BJ (cell line): Measurements from ENCODE around the gene NLE1. TPM values are rescaled to one million over a fixed set of nuclear protein-coding genes. Genes with fewer than 3 reads are reported as not detected.
A peak's percentile ranks its signal among the peaks of the same experiment; 100 is the strongest.
"Not testable (repeated sequence)": the region's sequence is repeated elsewhere in the genome, so short reads cannot be mapped to it uniquely, and the experiment has no call there.

Source experiments
- CTCF ChIA-PET: fragments of 350-600 bp; formaldehyde crosslinking; extraction: SDS; loops from one replicate; lab custom pipeline; 2021; ENCODE audit warnings: antibody characterized with exemption, inconsistent platforms; lab: Yijun Ruan, JAX
- POLR2A ChIA-PET: fragments of 300-600 bp; sonication (Branson Sonifier 250); formaldehyde crosslinking; extraction: SDS; loops from one replicate; lab custom pipeline; 2021; ENCODE audit warnings: antibody characterized with exemption; lab: Charles Lee
- DNase-seq: peaks from one replicate; pipeline ENCODE4 v3.0.0-alpha.2; 2011; ENCODE audit warnings: low read depth
- H3K27me3 ChIP-seq: 2 replicates; pipeline ENCODE4 v1.6.0; 2011; ENCODE audit warnings: low read length; ENCODE audit not compliant: control insufficient read depth, insufficient read depth
- H3K36me3 ChIP-seq: 2 replicates; pipeline ENCODE4 v1.5.1; 2011; ENCODE audit warnings: low read length; ENCODE audit not compliant: control insufficient read depth, insufficient read depth
- H3K4me3 ChIP-seq: 2 replicates; pipeline ENCODE4 v1.5.1; 2011; ENCODE audit warnings: low read depth, mild to moderate bottlenecking, control low read depth, low read length
- polyA plus RNA-seq: library from polyadenylated mRNA; depleted of rRNA; stranded (reverse); fragments of >200 nt; gene quantifications from 2 replicates; pipeline ENCODE4 v1.2.3, GENCODE V29; 2011
- TF ChIP-seq, protein P1 (sequence below): IDR thresholded peaks from 2 replicates; pipeline ENCODE4 v1.5.1; 2011; ENCODE audit warnings: low read depth, mild to moderate bottlenecking, control low read depth, inconsistent platforms, low read length, moderate library complexity; ENCODE audit not compliant: insufficient read depth

Gene NLE1
- polyA plus RNA-seq, 1 experiment, result 14.9 TPM

GRCh38 chr17:35175638-35176415, 33.7 kb upstream of the NLE1 start:
- peaks cover 3% of the 10 kb centered on the region for H3K27me3 ChIP-seq
- no peak overlapping the region for H3K4me3 ChIP-seq
- DNase-seq, result no peak
- no peaks in the 10 kb centered on the region for H3K36me3 ChIP-seq
- TF ChIP-seq, protein P1, sequence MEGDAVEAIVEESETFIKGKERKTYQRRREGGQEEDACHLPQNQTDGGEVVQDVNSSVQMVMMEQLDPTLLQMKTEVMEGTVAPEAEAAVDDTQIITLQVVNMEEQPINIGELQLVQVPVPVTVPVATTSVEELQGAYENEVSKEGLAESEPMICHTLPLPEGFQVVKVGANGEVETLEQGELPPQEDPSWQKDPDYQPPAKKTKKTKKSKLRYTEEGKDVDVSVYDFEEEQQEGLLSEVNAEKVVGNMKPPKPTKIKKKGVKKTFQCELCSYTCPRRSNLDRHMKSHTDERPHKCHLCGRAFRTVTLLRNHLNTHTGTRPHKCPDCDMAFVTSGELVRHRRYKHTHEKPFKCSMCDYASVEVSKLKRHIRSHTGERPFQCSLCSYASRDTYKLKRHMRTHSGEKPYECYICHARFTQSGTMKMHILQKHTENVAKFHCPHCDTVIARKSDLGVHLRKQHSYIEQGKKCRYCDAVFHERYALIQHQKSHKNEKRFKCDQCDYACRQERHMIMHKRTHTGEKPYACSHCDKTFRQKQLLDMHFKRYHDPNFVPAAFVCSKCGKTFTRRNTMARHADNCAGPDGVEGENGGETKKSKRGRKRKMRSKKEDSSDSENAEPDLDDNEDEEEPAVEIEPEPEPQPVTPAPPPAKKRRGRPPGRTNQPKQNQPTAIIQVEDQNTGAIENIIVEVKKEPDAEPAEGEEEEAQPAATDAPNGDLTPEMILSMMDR, result no peak
- ChIA-PET POLR2A (no interaction called here), CTCF (interaction anchor here (1.3 to 1.7 kb wide), 2 partner anchors 357 to 364 kb away, joined by 3 to 5 read pairs; no protein-coding TSS in a partner anchor)

GRCh38 chr17:35174835-35175334, 32.8 kb upstream of the NLE1 start:
- H3K27me3 ChIP-seq, result peaks cover 3% of the 10 kb centered on the region
- H3K36me3 ChIP-seq, result no peaks in the 10 kb centered on the region
- TF ChIP-seq, protein P1, result no peak
- POLR2A ChIA-PET, result no interaction called here
- CTCF ChIA-PET, result interaction anchor here (0.6 to 1.7 kb wide), 4 partner anchors 76 to 364 kb away, joined by 3 to 5 read pairs (median 4); no protein-coding TSS in a partner anchor
- H3K4me3 ChIP-seq, result no peak overlapping the region
- no peak for DNase-seq

DNA sequence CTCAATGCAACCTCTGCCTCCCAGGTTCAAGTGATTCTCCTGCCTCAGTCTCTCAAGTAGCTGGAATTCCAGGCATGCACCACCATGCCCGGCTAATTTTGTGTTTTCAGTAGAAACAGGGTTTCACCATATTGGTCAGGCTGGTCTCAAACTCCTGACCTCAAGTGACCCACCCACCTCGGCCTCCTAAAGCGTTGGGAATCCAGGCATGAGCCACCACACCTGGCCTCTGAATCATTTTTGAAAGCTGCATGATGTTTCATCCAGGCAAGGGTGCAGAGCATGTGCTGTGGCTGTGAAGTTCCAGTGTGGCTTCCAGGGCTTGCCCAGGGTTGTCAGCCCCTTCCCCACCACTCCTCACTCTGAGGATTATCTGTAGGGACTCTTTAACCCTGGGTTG, 30.2 kb upstream of the NLE1 start:
- DNase-seq, H3K36me3 ChIP-seq, H3K27me3 ChIP-seq, H3K4me3 ChIP-seq, POLR2A ChIA-PET: not testable (repeated sequence)
- CTCF ChIA-PET, result interaction anchor here (0.8 to 1.3 kb wide), 4 partner anchors 125 to 370 kb away, joined by 3 to 7 read pairs (median 3); no protein-coding TSS in a partner anchor

DNA sequence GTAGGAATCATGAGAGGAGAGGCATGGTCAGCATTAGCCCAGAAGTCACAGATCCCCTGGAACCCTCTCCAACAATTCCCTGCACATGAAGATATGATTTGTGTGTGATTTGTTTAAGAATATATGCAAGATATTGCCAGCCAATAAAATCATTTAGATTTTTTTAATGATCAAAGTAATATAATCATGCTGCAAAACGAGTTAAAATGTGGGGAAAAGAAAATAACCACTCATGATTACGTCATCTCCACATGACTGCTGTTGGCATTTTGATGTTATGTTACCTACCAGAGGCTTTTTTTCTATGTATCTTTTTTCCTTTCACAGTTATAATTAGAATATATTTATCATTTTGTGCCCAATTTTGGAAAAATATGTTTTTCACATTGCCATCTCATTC, 29.7 kb upstream of the NLE1 start:
- CTCF ChIA-PET, result interaction anchor here (1.0 to 3.0 kb wide), 9 partner anchors 126 to 371 kb away, joined by 3 to 31 read pairs (median 4); partner anchors contain the start of gene SLFN12L
- POLR2A ChIA-PET, result no interaction called here
- no peak for DNase-seq
- TF ChIP-seq, protein P1, result no peak
- Histone ChIP-seq H3K4me3 (no peak overlapping the region), H3K27me3 (peaks cover 3% of the 10 kb centered on the region), H3K36me3 (no peaks in the 10 kb centered on the region)

- Histone ChIP-seq H3K36me3 (no peaks in the 10 kb centered on the region), H3K4me3 (no peak overlapping the region), H3K27me3 (peaks cover 3% of the 10 kb centered on the region)
- TF ChIP-seq, protein P1, result peak; percentile 23; the same call in 1 of the 2 replicates
- no peak for DNase-seq
- ChIA-PET CTCF (interaction anchor here (0.7 to 3.0 kb wide), 10 partner anchors 11 to 388 kb away, joined by 3 to 31 read pairs (median 4); partner anchors contain the start of gene SLFN12L), POLR2A (no interaction called here)
Measured at GRCh38 chr17:35170968-35171771, 29.1 kb upstream of the NLE1 start.
